GM12878 (cell line): ENCODE measurements around the gene SPI1. TPM values are rescaled to one million over a fixed set of nuclear protein-coding genes. Genes with fewer than 3 reads are reported as not detected.

Experiments
- ATAC-seq: fragments of 200-7000 bp; cut with Tn5 transposase; 3 replicates; pipeline ENCODE4 v1.9.1; 2020; ENCODE audit warnings: mild to moderate bottlenecking, moderate library complexity
- BruUV-seq: library from RNA; stranded (reverse); fragments of 400-500 nt; replicated peaks from 2 replicates; lab custom pipeline; 2021; lab: Mats Ljungman, UMichigan
- CTCF ChIA-PET: fragments of 300-600 bp; sonication (Branson Sonifier 250); formaldehyde crosslinking; extraction: SDS; loops from one replicate; lab custom pipeline; 2021; ENCODE audit warnings: inconsistent platforms; lab: Yijun Ruan, JAX
- POLR2A ChIA-PET: fragments of 350-600 bp; formaldehyde crosslinking; extraction: SDS; loops from one replicate; lab custom pipeline; 2021; ENCODE audit warnings: inconsistent platforms; lab: Charles Lee
- RAD21 ChIA-PET: fragments of 300-600 bp; sonication (Branson Sonifier 250); formaldehyde crosslinking; loops from one replicate; lab custom pipeline; 2023; ENCODE audit warnings: antibody characterized with exemption; ENCODE audit not compliant: unreplicated experiment; lab: Charles Lee
- SMC1A ChIA-PET: fragments of 300-600 bp; sonication (Branson Sonifier 250); formaldehyde crosslinking; loops from one replicate; lab custom pipeline; 2023; ENCODE audit not compliant: unreplicated experiment, uncharacterized antibody; lab: Charles Lee
- DNase-seq: peaks from one replicate; pipeline ENCODE4 v3.0.0-alpha.2; 2011; ENCODE audit warnings: low read depth, low spot score
- FAIRE-seq: peaks from 3 replicates; lab custom pipeline; 2011; peaks lifted over from hg19 to GRCh38; lab: Jason Lieb, UNC
- H2AFZ ChIP-seq: 2 replicates; pipeline ENCODE4 v1.6.0; 2011; ENCODE audit warnings: low read depth, low read length, control low read depth; ENCODE audit not compliant: control insufficient read depth
- H3K27ac ChIP-seq: 2 replicates; pipeline ENCODE4 v1.5.1; 2011; ENCODE audit warnings: control low read depth; ENCODE audit not compliant: control insufficient read depth, insufficient read depth
- H3K27me3 ChIP-seq, 2 experiments: replicated peaks in 1 of 2; 2 replicates each; pipeline versions ENCODE4 v1.6.0 to v1.6.1; 2011; ENCODE audit warnings: low read length in 1 of 2; ENCODE audit not compliant: control insufficient read depth in 2 of 2, insufficient read depth in 2 of 2
- H3K36me3 ChIP-seq, 2 experiments: 2 replicates each; pipeline ENCODE4 v1.5.1; 2011; ENCODE audit warnings: low read length in 1 of 2; ENCODE audit not compliant: control insufficient read depth in 2 of 2, insufficient read depth in 2 of 2
- H3K4me1 ChIP-seq: 2 replicates; pipeline ENCODE4 v1.6.1; 2011; ENCODE audit warnings: mild to moderate bottlenecking, low read length, moderate library complexity, mixed read lengths; ENCODE audit not compliant: control insufficient read depth, insufficient read depth
- H3K4me2 ChIP-seq: 2 replicates; pipeline ENCODE4 v1.6.0; 2011; ENCODE audit warnings: control low read depth; ENCODE audit not compliant: control insufficient read depth, insufficient read depth
- H3K4me3 ChIP-seq: fragments of 200-600 bp; sonication (generic); 2 replicates; pipeline ENCODE4 v1.5.1; 2016
- H3K79me2 ChIP-seq: 2 replicates; pipeline ENCODE4 v1.6.0; 2011; ENCODE audit warnings: low read length; ENCODE audit not compliant: control insufficient read depth, insufficient read depth
- H3K9ac ChIP-seq: 2 replicates; pipeline ENCODE4 v1.8.0; 2011; ENCODE audit warnings: low read length, control low read depth, mixed read lengths; ENCODE audit not compliant: control insufficient read depth, insufficient read depth
- H3K9me3 ChIP-seq: replicated peaks from 3 replicates; pipeline ENCODE4 v1.5.1; 2011; ENCODE audit warnings: mild to moderate bottlenecking, low read length; ENCODE audit not compliant: control insufficient read depth, insufficient read depth
- H4K20me1 ChIP-seq: 2 replicates; pipeline ENCODE4 v1.6.0; 2011; ENCODE audit not compliant: control insufficient read depth, insufficient read depth
- ASH2L ChIP-seq: fragments of 300-600, 200-600 bp; sonication (generic); IDR thresholded peaks from 2 replicates; pipeline ENCODE4 v1.6.1; 2017; ENCODE audit warnings: low read depth, mild to moderate bottlenecking, borderline replicate concordance
- BACH1 ChIP-seq: fragments of 450-650 bp; IDR thresholded peaks from 2 replicates; pipeline ENCODE4 v1.6.1; 2017; ENCODE audit warnings: mild to moderate bottlenecking, borderline replicate concordance
- CHD1 ChIP-seq: IDR thresholded peaks from 2 replicates; pipeline ENCODE4 v1.6.1; 2012; ENCODE audit warnings: low read depth, low read length, improper control_type of control experiment
- EGR1 ChIP-seq, 2 experiments: IDR thresholded peaks; 1 replicate in 1 of 2; 2 replicates in 1 of 2; pipeline ENCODE4 v1.6.1; 2011 to 2012; ENCODE audit warnings: low read depth in 2 of 2, low read length in 2 of 2, borderline replicate concordance in 1 of 2, mild to moderate bottlenecking in 1 of 2, moderate library complexity in 1 of 2
- EP300 ChIP-seq, 2 experiments: fragments of 150-350 bp in 1 of 2; IDR thresholded peaks; 2 replicates each; pipeline ENCODE4 v1.6.1; 2011 to 2012; ENCODE audit warnings: low read depth in 2 of 2, low read length in 2 of 2, borderline replicate concordance in 1 of 2, improper control_type of control experiment in 1 of 2, inconsistent platforms in 1 of 2; ENCODE audit not compliant: control insufficient read depth in 1 of 2
- GATAD2B ChIP-seq: fragments of 450-650 bp; conservative IDR thresholded peaks from 2 replicates; pipeline ENCODE4 v1.6.1; 2017; ENCODE audit warnings: low read depth, mild to moderate bottlenecking, moderate library complexity
- JUNB ChIP-seq: IDR thresholded peaks from 2 replicates; pipeline ENCODE4 v1.6.1; 2016; ENCODE audit warnings: antibody characterized with exemption, mild to moderate bottlenecking
- MYC ChIP-seq: IDR thresholded peaks from 2 replicates; pipeline ENCODE4 v1.6.1; 2011; ENCODE audit warnings: mild to moderate bottlenecking, low read length, moderate library complexity, inconsistent platforms; ENCODE audit not compliant: insufficient read depth, insufficient replicate concordance, insufficient read length, severe bottlenecking
- PML ChIP-seq: IDR thresholded peaks from 2 replicates; pipeline ENCODE4 v1.6.1; 2012; ENCODE audit warnings: low read length, inconsistent platforms
- RAD21 ChIP-seq: IDR thresholded peaks from 2 replicates; pipeline ENCODE4 v1.6.1; 2011; ENCODE audit warnings: mild to moderate bottlenecking, low read depth, low read length, moderate library complexity; ENCODE audit not compliant: insufficient read depth
- RAD51 ChIP-seq: fragments of 450-650 bp; IDR thresholded peaks from 2 replicates; pipeline ENCODE4 v1.6.1; 2016; ENCODE audit warnings: moderate library complexity, mild to moderate bottlenecking, inconsistent platforms
- SMC3 ChIP-seq: IDR thresholded peaks from 2 replicates; pipeline ENCODE4 v1.6.1; 2011; ENCODE audit warnings: low read length, improper control_type of control experiment, borderline replicate concordance
- TCF7 ChIP-seq: IDR thresholded peaks from 2 replicates; pipeline ENCODE4 v1.6.1; 2014; ENCODE audit warnings: antibody characterized with exemption, borderline replicate concordance
- ZBTB4 ChIP-seq: fragments of 450-650 bp; formaldehyde crosslinking; IDR thresholded peaks from 2 replicates; pipeline ENCODE4 v1.4.0; 2022; ENCODE audit warnings: mild to moderate bottlenecking, moderate library complexity
- WGBS: methylation state at CpG from one replicate; pipeline ENCODE4 v1.1.6; 2016; ENCODE audit warnings: low lambda C conversion rate; ENCODE audit not compliant: insufficient replicate concordance, insufficient coverage; ENCODE audit errors: missing lambda C conversion rate; 5-methylcytosine and 5-hydroxymethylcytosine counted together
- in situ Hi-C: fragments of 300-500 bp; cut with MboI; formaldehyde crosslinking; loops from 9 replicates; pipeline ENCODE4 v1.14.3; 2018; ENCODE audit warnings: mixed read lengths
- intact Hi-C: fragments of 100-400 bp; cut with micrococcal nuclease; formaldehyde crosslinking; loops from one replicate; pipeline ENCODE4 v1.14.2; 2022; ENCODE audit not compliant: unreplicated experiment
- polyA plus RNA-seq, 11 experiments: library from polyadenylated mRNA; depleted of rRNA in 4 of 11; unstranded in 6 of 11; stranded (reverse) in 5 of 11; fragments of >200 nt; fragmentation: Nextera tagmentation in 4 of 11; fragmentation: Illumina TruSeq in 1 of 11; extraction: Ambion mirVana in 4 of 11; extraction: Trizol in 1 of 11; gene quantifications; 1 replicate in 1 of 11; 2 replicates in 10 of 11; pipeline versions ENCODE4 v1.2.1 to v1.2.3, GENCODE V29; 2011 to 2016; ENCODE audit warnings: inconsistent platforms in 2 of 11, missing spikeins in 2 of 11, low read depth in 1 of 11
- total RNA-seq, 4 experiments: library from RNA; depleted of rRNA in 3 of 4; stranded (reverse); fragments of >200 nt in 3 of 4; fragmentation: Illumina TruSeq in 1 of 4; extraction: Trizol in 1 of 4; gene quantifications; 2 replicates each; pipeline versions ENCODE4 v1.2.1 to v1.2.3, GENCODE V29; 2013 to 2021
- TF ChIP-seq, protein P1 (sequence below): fragments of 450-650 bp; IDR thresholded peaks from 2 replicates; pipeline ENCODE4 v1.6.1; 2017; ENCODE audit warnings: mild to moderate bottlenecking
- TF ChIP-seq, protein P2 (sequence below): IDR thresholded peaks from 2 replicates; pipeline ENCODE4 v1.6.1; 2012; ENCODE audit warnings: mild to moderate bottlenecking, low read depth, low read length

SPI1 gene
- total and polyA plus RNA-seq, 10 of the 15 experiments (the other 5 are each of a cell fraction or from before 2014, with no cell fraction given): 0.05 to 31.1 (median 9.7) TPM

DNA sequence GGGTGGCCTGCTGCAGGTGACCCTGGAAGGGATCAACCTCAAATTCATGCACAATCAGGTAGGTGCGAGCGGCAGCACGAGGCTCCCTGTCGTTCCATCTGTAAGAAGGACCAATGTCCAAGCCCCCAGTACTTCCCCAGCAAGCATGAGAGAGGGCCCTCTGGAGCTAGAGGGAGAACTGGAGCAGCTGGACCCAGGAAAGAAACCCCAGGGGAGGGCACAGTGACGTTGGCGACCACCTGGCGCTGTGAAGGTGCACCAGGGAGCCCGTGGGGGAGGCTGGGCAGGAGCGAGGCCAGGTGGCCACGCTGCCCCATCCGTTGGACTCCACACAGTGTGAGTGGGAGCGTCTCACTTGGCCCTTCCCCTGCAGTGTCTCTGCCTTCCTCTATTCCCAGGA is 53.8 kb downstream of the SPI1 start:
- H4K20me1 ChIP-seq: no peaks in the 10 kb centered on the region
- H3K36me3 ChIP-seq: peaks cover 13 to 16% of the 10 kb centered on the region in 2 experiments; a peak in 3 of 4 replicates
- H3K4me2 ChIP-seq: no peak overlapping the region
- H2AFZ ChIP-seq: no peak overlapping the region
- H3K79me2 ChIP-seq: no peaks in the 10 kb centered on the region
- CTCF ChIA-PET: no interaction called here
- intact Hi-C loops (loop anchor here (10.0 kb wide), 1 partner anchor 80 kb away; the partner anchor contains the start of gene SLC39A13), in situ Hi-C loops (no loop called here)
- RAD21 ChIA-PET: no interaction called here
- no TSS peak for BruUV-seq
- H3K4me1 ChIP-seq: peaks cover 12% of the 10 kb centered on the region
- H3K9ac ChIP-seq: no peak overlapping the region
- H3K27ac ChIP-seq: no peak overlapping the region
- no peak for FAIRE-seq
- DNase-seq: no peak
- no peaks in the 10 kb centered on the region for H3K27me3 ChIP-seq
- 97% methylated on average over 12 of the region's 12 CpGs for WGBS
- ATAC-seq: no peak
- H3K9me3 ChIP-seq: no peaks in the 10 kb centered on the region
- SMC1A ChIA-PET: interaction anchor here (0.6 kb wide), 1 partner anchor 129 kb away, joined by 3 read pairs; no protein-coding TSS in a partner anchor
- POLR2A ChIA-PET: no interaction called here
- no peak overlapping the region for H3K4me3 ChIP-seq
- no peak for TF ChIP-seq GATAD2B
- TF ChIP-seq CHD1: no peak
- TF ChIP-seq ASH2L: no peak
- no peak for TF ChIP-seq TCF7
- TF ChIP-seq ZBTB4 (CRISPR knock-in tag): no peak
- no peak for TF ChIP-seq PML
- TF ChIP-seq JUNB: no peak
- TF ChIP-seq BACH1: no peak
- TF ChIP-seq RAD51: no peak
- TF ChIP-seq RAD21: no peak
- TF ChIP-seq EP300 (IDR thresholded peaks at IDR 0.05; ENCODE audit: borderline replicate concordance in 1 of 2, control insufficient read depth in 1 of 2, low read depth in 2 of 2, low read length in 2 of 2): no peak
- TF ChIP-seq EGR1 (IDR thresholded peaks at IDR 0.05; ENCODE audit: borderline replicate concordance in 1 of 2, low read depth in 2 of 2, low read length in 2 of 2): no peak
- TF ChIP-seq, protein P1, sequence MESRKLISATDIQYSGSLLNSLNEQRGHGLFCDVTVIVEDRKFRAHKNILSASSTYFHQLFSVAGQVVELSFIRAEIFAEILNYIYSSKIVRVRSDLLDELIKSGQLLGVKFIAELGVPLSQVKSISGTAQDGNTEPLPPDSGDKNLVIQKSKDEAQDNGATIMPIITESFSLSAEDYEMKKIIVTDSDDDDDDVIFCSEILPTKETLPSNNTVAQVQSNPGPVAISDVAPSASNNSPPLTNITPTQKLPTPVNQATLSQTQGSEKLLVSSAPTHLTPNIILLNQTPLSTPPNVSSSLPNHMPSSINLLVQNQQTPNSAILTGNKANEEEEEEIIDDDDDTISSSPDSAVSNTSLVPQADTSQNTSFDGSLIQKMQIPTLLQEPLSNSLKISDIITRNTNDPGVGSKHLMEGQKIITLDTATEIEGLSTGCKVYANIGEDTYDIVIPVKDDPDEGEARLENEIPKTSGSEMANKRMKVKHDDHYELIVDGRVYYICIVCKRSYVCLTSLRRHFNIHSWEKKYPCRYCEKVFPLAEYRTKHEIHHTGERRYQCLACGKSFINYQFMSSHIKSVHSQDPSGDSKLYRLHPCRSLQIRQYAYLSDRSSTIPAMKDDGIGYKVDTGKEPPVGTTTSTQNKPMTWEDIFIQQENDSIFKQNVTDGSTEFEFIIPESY: no peak
- no peak for TF ChIP-seq SMC3
- TF ChIP-seq MYC: no peak
- TF ChIP-seq, protein P2, sequence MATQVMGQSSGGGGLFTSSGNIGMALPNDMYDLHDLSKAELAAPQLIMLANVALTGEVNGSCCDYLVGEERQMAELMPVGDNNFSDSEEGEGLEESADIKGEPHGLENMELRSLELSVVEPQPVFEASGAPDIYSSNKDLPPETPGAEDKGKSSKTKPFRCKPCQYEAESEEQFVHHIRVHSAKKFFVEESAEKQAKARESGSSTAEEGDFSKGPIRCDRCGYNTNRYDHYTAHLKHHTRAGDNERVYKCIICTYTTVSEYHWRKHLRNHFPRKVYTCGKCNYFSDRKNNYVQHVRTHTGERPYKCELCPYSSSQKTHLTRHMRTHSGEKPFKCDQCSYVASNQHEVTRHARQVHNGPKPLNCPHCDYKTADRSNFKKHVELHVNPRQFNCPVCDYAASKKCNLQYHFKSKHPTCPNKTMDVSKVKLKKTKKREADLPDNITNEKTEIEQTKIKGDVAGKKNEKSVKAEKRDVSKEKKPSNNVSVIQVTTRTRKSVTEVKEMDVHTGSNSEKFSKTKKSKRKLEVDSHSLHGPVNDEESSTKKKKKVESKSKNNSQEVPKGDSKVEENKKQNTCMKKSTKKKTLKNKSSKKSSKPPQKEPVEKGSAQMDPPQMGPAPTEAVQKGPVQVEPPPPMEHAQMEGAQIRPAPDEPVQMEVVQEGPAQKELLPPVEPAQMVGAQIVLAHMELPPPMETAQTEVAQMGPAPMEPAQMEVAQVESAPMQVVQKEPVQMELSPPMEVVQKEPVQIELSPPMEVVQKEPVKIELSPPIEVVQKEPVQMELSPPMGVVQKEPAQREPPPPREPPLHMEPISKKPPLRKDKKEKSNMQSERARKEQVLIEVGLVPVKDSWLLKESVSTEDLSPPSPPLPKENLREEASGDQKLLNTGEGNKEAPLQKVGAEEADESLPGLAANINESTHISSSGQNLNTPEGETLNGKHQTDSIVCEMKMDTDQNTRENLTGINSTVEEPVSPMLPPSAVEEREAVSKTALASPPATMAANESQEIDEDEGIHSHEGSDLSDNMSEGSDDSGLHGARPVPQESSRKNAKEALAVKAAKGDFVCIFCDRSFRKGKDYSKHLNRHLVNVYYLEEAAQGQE: no peak
